HL-60 (cell line): ENCODE data around the gene FAM151A.

Experiments
- DNase-seq, 2 experiments: peaks; one replicate each; pipeline ENCODE4 v3.0.0-alpha.2; 2010 to 2020; ENCODE audit warnings: low read depth in 1 of 2, low spot score in 1 of 2
- H3K27ac ChIP-seq: fragments of 250-450 bp; sonication (Bioruptor Pico); replicated peaks from 2 replicates; pipeline ENCODE4 v1.5.1; 2020; ENCODE audit warnings: mild to moderate bottlenecking, moderate library complexity
- H3K27me3 ChIP-seq: fragments of 250-450 bp; sonication (Bioruptor Pico); 2 replicates; pipeline ENCODE4 v1.5.1; 2021; ENCODE audit warnings: mild to moderate bottlenecking, moderate library complexity; ENCODE audit not compliant: insufficient read depth, poor library complexity, severe bottlenecking
- H3K4me3 ChIP-seq: replicated peaks from 2 replicates; pipeline ENCODE4 v1.5.1; 2011; ENCODE audit warnings: mild to moderate bottlenecking, control low read depth, low read length; ENCODE audit not compliant: insufficient read depth
- GABPA ChIP-seq: IDR thresholded peaks from 2 replicates; pipeline ENCODE4 v1.6.1; 2012; ENCODE audit warnings: low read depth
- POLR2AphosphoS5 ChIP-seq: IDR thresholded peaks from 2 replicates; pipeline ENCODE4 v1.6.1; 2012; ENCODE audit warnings: low read depth
- SPI1 ChIP-seq: IDR thresholded peaks from 2 replicates; pipeline ENCODE4 v1.6.1; 2012; ENCODE audit warnings: low read depth, mild to moderate bottlenecking, borderline replicate concordance
- TF ChIP-seq, protein P1 (sequence below): IDR thresholded peaks from one replicate; pipeline ENCODE4 v1.5.1; 2011; ENCODE audit warnings: low read length, control low read depth, inconsistent platforms; ENCODE audit not compliant: insufficient read depth
- TF ChIP-seq, protein P2 (sequence below): IDR thresholded peaks from 2 replicates; pipeline ENCODE4 v1.6.1; 2012; ENCODE audit warnings: low read depth; ENCODE audit not compliant: insufficient replicate concordance

The FAM151A gene

DNA sequence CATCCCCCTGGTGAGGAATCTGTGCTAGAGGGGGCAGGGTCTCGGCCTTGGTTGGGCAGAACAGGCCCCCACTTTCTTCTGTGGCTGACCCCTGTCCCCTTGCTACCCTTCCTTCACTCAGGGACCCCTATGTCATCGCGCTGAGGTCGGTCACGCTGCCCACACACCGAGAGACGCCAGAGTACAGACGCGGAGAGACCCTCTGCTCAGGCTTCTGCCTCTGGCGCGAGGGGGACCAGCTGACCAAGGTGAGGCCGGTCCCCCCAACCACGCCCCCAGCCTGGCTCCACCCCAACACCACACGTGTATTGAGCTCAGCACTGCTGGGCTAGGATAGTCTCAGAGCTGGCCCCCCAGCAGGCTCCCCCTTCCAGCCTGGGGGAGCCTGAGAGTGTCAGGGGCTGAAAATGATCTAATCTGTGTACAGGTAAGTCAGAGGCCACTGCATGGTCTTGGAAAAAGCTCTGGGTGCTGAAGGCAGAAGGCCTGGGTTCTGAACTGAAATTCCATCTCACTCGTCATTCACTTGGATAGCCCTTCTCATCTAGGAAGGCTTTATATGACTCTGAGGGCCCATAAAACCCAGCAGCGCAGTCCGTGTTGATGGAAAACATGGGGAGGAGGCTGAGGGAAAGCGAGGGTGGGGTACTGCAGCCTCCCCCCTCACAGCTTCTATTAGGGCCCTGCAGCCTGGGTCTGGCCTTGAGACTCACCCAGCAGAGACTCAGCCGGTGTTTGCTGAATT is 15.3 kb downstream of the FAM151A start:
- TF ChIP-seq, protein P1, sequence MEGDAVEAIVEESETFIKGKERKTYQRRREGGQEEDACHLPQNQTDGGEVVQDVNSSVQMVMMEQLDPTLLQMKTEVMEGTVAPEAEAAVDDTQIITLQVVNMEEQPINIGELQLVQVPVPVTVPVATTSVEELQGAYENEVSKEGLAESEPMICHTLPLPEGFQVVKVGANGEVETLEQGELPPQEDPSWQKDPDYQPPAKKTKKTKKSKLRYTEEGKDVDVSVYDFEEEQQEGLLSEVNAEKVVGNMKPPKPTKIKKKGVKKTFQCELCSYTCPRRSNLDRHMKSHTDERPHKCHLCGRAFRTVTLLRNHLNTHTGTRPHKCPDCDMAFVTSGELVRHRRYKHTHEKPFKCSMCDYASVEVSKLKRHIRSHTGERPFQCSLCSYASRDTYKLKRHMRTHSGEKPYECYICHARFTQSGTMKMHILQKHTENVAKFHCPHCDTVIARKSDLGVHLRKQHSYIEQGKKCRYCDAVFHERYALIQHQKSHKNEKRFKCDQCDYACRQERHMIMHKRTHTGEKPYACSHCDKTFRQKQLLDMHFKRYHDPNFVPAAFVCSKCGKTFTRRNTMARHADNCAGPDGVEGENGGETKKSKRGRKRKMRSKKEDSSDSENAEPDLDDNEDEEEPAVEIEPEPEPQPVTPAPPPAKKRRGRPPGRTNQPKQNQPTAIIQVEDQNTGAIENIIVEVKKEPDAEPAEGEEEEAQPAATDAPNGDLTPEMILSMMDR, result no peak
- TF ChIP-seq GABPA (no peak), POLR2AphosphoS5 (no peak), SPI1 (no peak)
- TF ChIP-seq, protein P2, sequence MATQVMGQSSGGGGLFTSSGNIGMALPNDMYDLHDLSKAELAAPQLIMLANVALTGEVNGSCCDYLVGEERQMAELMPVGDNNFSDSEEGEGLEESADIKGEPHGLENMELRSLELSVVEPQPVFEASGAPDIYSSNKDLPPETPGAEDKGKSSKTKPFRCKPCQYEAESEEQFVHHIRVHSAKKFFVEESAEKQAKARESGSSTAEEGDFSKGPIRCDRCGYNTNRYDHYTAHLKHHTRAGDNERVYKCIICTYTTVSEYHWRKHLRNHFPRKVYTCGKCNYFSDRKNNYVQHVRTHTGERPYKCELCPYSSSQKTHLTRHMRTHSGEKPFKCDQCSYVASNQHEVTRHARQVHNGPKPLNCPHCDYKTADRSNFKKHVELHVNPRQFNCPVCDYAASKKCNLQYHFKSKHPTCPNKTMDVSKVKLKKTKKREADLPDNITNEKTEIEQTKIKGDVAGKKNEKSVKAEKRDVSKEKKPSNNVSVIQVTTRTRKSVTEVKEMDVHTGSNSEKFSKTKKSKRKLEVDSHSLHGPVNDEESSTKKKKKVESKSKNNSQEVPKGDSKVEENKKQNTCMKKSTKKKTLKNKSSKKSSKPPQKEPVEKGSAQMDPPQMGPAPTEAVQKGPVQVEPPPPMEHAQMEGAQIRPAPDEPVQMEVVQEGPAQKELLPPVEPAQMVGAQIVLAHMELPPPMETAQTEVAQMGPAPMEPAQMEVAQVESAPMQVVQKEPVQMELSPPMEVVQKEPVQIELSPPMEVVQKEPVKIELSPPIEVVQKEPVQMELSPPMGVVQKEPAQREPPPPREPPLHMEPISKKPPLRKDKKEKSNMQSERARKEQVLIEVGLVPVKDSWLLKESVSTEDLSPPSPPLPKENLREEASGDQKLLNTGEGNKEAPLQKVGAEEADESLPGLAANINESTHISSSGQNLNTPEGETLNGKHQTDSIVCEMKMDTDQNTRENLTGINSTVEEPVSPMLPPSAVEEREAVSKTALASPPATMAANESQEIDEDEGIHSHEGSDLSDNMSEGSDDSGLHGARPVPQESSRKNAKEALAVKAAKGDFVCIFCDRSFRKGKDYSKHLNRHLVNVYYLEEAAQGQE, result no peak
- DNase-seq, result no peak
- no peaks in the 10 kb centered on the region for H3K27me3 ChIP-seq
- H3K4me3 ChIP-seq, result no peak overlapping the region
- H3K27ac ChIP-seq, result no peak overlapping the region

DNA sequence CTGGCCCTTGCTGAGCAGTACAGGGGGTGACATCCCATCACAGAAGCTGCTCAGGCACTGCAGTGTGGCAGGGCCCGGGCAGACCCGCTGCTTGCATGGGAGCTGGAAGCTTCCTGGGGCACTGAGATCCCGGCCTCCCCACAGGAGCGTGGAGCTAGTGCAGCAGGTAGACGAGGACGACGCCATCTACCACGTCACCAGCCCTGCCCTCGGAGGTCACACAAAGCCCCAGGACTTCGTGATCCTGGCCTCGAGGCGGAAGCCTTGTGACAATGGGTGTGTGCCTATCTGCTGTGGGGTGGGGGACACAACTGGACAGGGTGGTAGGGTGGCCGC is 16.4 kb downstream of the FAM151A start:
- H3K4me3 ChIP-seq, result no peak overlapping the region
- TF ChIP-seq POLR2AphosphoS5 (no peak), SPI1 (no peak), GABPA (no peak)
- H3K27me3 ChIP-seq, result no peaks in the 10 kb centered on the region
- no peak for DNase-seq
- H3K27ac ChIP-seq, result no peak overlapping the region

DNA sequence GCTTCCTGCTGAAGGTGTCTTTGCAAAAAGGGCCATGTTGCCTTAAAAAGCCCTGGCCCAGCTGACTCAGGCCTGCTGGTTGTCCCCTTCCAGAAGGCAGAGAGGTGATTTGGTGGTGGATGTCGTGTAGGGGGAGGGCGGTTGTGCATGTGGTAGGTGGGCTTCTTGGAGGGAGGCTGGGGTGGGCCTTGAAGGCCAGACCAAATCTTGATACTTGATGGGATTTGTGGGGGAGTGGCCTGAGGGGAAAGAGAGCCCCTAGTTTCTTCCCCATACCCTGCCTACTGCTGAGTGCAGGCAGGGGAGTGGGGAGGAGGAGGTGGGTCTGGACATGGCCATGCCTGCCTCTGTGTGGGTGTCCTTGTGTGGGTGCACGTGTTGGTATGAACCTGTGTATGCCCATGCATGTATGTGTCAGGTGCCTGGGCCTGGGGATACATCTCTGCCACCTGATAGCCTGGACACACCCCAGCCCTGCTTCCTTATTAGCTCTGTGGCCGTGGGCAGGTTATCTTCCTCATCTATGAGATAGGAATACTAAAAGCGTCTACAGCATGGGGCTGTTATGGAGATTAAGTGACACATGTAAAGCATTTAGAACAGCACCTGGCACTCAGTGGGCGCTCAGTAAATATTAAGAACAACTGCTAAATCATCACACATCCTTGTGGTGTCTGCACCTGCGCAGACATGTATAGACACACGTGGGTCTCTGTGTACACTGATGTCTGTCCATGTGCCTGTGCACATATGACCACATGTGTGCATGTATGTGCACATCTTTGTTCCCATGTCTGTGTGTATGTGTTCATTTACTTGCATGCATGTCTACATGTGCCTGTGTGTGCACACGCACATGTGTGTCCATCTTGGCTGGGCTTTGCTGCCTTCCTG is 17.0 kb downstream of the FAM151A start:
- no peak for DNase-seq
- TF ChIP-seq, protein P1, result no peak
- TF ChIP-seq, protein P2, result no peak
- TF ChIP-seq SPI1, result no peak
- TF ChIP-seq GABPA, result no peak
- TF ChIP-seq POLR2AphosphoS5, result no peak
- H3K4me3 ChIP-seq, result no peak overlapping the region
- no peaks in the 10 kb centered on the region for H3K27me3 ChIP-seq
- no peak overlapping the region for H3K27ac ChIP-seq
